T-cell (primary cell): ENCODE data around the gene MAP1B. TPM values are rescaled to one million over a fixed set of nuclear protein-coding genes. Genes with fewer than 3 reads are reported as not detected.
"Not testable (repeated sequence)": the region's sequence is repeated elsewhere in the genome, so short reads cannot be mapped to it uniquely, and the experiment has no call there.

Experiments
- ATAC-seq, 4 experiments: fragments of 200-7000 bp in 3 of 4; fragments of 150-1000 bp in 1 of 4; cut with Tn5 transposase; replicated peaks in 1 of 4; 1 replicate in 3 of 4; 2 replicates in 1 of 4; pipeline ENCODE4 v1.10.0; 2021; ENCODE audit warnings: moderate library complexity in 3 of 4, mild to moderate bottlenecking in 2 of 4, moderate number of reproducible peaks in 1 of 4
- CTCF ChIA-PET, 2 donors: fragments of 300-600 bp; sonication (Branson Sonifier 250); formaldehyde crosslinking; loops; one replicate each; lab custom pipeline; 2022; ENCODE audit warnings: antibody characterized with exemption in 2 of 2; lab: Charles Lee
- POLR2A ChIA-PET, 2 donors: fragments of 300-600 bp; sonication (Branson Sonifier 250); formaldehyde crosslinking; loops; one replicate each; lab custom pipeline; 2022; ENCODE audit warnings: antibody characterized with exemption in 2 of 2; lab: Charles Lee
- DNase-seq, 35 experiments: peaks; one replicate each; pipeline versions ENCODE4 v3.0.0 to v3.0.0-alpha.2; 2013 to 2023
- H3K27ac ChIP-seq: one replicate; pipeline ENCODE4 v1.5.1; 2013; ENCODE audit warnings: low read length
- H3K27me3 ChIP-seq, 2 experiments: replicated peaks in 1 of 2; 1 replicate in 1 of 2; 2 replicates in 1 of 2; pipeline versions ENCODE4 v1.6.1 to v1.7.0; 2013; ENCODE audit warnings: low read length in 1 of 2, mixed read lengths in 1 of 2; ENCODE audit not compliant: control insufficient read depth in 2 of 2, insufficient read depth in 2 of 2; ENCODE audit errors: extremely low read depth in 1 of 2
- H3K36me3 ChIP-seq, 2 donors: 1 replicate in 1 of 2; 2 replicates in 1 of 2; pipeline versions ENCODE4 v1.6.1 to v1.7.0; 2013; ENCODE audit warnings: low read length in 1 of 2; ENCODE audit not compliant: control insufficient read depth in 2 of 2, insufficient read depth in 1 of 2; ENCODE audit errors: extremely low read depth in 1 of 2
- H3K4me1 ChIP-seq, 2 experiments: 1 replicate in 1 of 2; 2 replicates in 1 of 2; pipeline versions ENCODE4 v1.6.1 to v1.7.0; 2013; ENCODE audit warnings: low read length in 2 of 2, mixed read lengths in 1 of 2; ENCODE audit not compliant: insufficient read depth in 2 of 2, control insufficient read depth in 1 of 2; ENCODE audit errors: extremely low read depth in 1 of 2
- H3K4me3 ChIP-seq, 2 donors: 1 replicate in 1 of 2; 2 replicates in 1 of 2; pipeline versions ENCODE4 v1.5.1 to v1.7.0; 2013; ENCODE audit warnings: mild to moderate bottlenecking in 2 of 2, low read length in 1 of 2, moderate library complexity in 1 of 2; ENCODE audit not compliant: control insufficient read depth in 1 of 2; ENCODE audit errors: extremely low read depth in 1 of 2
- H3K9me3 ChIP-seq: 2 replicates; pipeline ENCODE4 v1.7.0; 2013
- H3K27ac Mint-ChIP-seq, 2 donors: one replicate each; pipeline ENCODE4 v1.8.0; 2020 to 2021; ENCODE audit warnings: mild to moderate bottlenecking in 2 of 2, mixed read lengths in 2 of 2
- H3K27me3 Mint-ChIP-seq, 2 donors: one replicate each; pipeline ENCODE4 v1.8.0; 2021 to 2022; ENCODE audit warnings: mixed read lengths in 2 of 2
- H3K36me3 Mint-ChIP-seq: one replicate; pipeline ENCODE4 v1.8.0; 2021; ENCODE audit warnings: mixed read lengths
- H3K4me1 Mint-ChIP-seq, 3 donors: one replicate each; pipeline ENCODE4 v1.8.0; 2020 to 2022; ENCODE audit warnings: mixed read lengths in 3 of 3, mild to moderate bottlenecking in 1 of 3
- H3K4me3 Mint-ChIP-seq, 3 donors: one replicate each; pipeline ENCODE4 v1.8.0; 2020 to 2022; ENCODE audit warnings: mild to moderate bottlenecking in 3 of 3, mixed read lengths in 3 of 3, moderate library complexity in 3 of 3
- H3K9me3 Mint-ChIP-seq, 3 donors: one replicate each; pipeline ENCODE4 v1.8.0; 2020 to 2022; ENCODE audit warnings: mixed read lengths in 3 of 3
- WGBS: methylation state at CpG from one replicate; pipeline ENCODE4 v1.1.5; 2013; ENCODE audit warnings: missing lambda C conversion rate; ENCODE audit not compliant: insufficient coverage; 5-methylcytosine and 5-hydroxymethylcytosine counted together
- total RNA-seq, 35 experiments: library from RNA in 6 of 35; stranded (reverse) in 6 of 35; fragments of 120-200 nt in 1 of 35; gene quantifications; one replicate each; pipeline versions ENCODE4 v1.2.1 to v1.2.4 and lab custom pipeline; 2013 to 2026

MAP1B gene
- total RNA-seq, 5 donors from 2014 or later (not counting 1 experiment from before 2014, with no cell fraction given) = 0.33 to 0.98 (median 0.47) TPM; not detected in 2

- H3K9me3 Mint-ChIP-seq = no peaks in the 10 kb centered on the region
- no peak for ATAC-seq
- H3K27ac Mint-ChIP-seq = no peak overlapping the region
- H3K27me3 Mint-ChIP-seq = peaks cover 15 to 36% of the 10 kb centered on the region in 2 donors
- Histone ChIP-seq H3K27ac (no peak overlapping the region), H3K9me3 (no peaks in the 10 kb centered on the region), H3K4me3 (no peak overlapping the region), H3K27me3 (peaks cover 0 to 13% of the 10 kb centered on the region in 2 experiments), H3K36me3 (no peaks in the 10 kb centered on the region), H3K4me1 (no peaks in the 10 kb centered on the region)
- ChIA-PET CTCF (no interaction called here), POLR2A (no interaction called here)
- no peaks in the 10 kb centered on the region for H3K4me1 Mint-ChIP-seq
- DNase-seq = no peak
- 70% methylated on average over 2 of the region's 3 CpGs for whole genome bisulfite sequencing
- no peaks in the 10 kb centered on the region for H3K36me3 Mint-ChIP-seq
- no peak overlapping the region for H3K4me3 Mint-ChIP-seq
Observed at GRCh38 chr5:72077390-72077789, 29.9 kb upstream of the MAP1B start.

- peaks cover 26 to 43% of the 10 kb centered on the region in 2 donors for H3K27me3 Mint-ChIP-seq
- H3K9me3 ChIP-seq = no peaks in the 10 kb centered on the region
- H3K4me1 Mint-ChIP-seq = no peaks in the 10 kb centered on the region
- H3K4me3 Mint-ChIP-seq = no peak overlapping the region
- peaks cover 0 to 13% of the 10 kb centered on the region in 2 experiments for H3K27me3 ChIP-seq
- H3K4me3 ChIP-seq = no peak overlapping the region
- no peak overlapping the region for H3K27ac Mint-ChIP-seq
- CTCF ChIA-PET = no interaction called here
- H3K27ac ChIP-seq = no peak overlapping the region
- no peaks in the 10 kb centered on the region for H3K36me3 ChIP-seq
- 32% methylated on average over 5 of the region's 7 CpGs for WGBS
- H3K36me3 Mint-ChIP-seq = no peaks in the 10 kb centered on the region
- ATAC-seq (no peak), DNase-seq (no peak)
- POLR2A ChIA-PET = no interaction called here
- H3K4me1 ChIP-seq = no peaks in the 10 kb centered on the region
- no peaks in the 10 kb centered on the region for H3K9me3 Mint-ChIP-seq
Observed at GRCh38 chr5:72079288-72079687, 28.0 kb upstream of the MAP1B start.

- Histone ChIP-seq H3K4me1 (no peaks in the 10 kb centered on the region), H3K36me3 (no peaks in the 10 kb centered on the region), H3K9me3 (no peaks in the 10 kb centered on the region), H3K27ac (no peak overlapping the region), H3K4me3 (no peak overlapping the region), H3K27me3 (peaks cover 0 to 17% of the 10 kb centered on the region in 2 experiments)
- no peaks in the 10 kb centered on the region for H3K9me3 Mint-ChIP-seq
- H3K36me3 Mint-ChIP-seq = no peaks in the 10 kb centered on the region
- no peak for DNase-seq
- no CpG with 5 or more reads among the region's 1 CpG for WGBS
- ATAC-seq = no peak
- no peak overlapping the region for H3K4me3 Mint-ChIP-seq
- H3K27ac Mint-ChIP-seq = no peak overlapping the region
- no peaks in the 10 kb centered on the region for H3K4me1 Mint-ChIP-seq
- H3K27me3 Mint-ChIP-seq = peaks cover 32 to 49% of the 10 kb centered on the region in 2 donors
- ChIA-PET CTCF (no interaction called here), POLR2A (no interaction called here)
Observed at GRCh38 chr5:72082048-72082447, 25.2 kb upstream of the MAP1B start.

- Mint-ChIP-seq H3K27me3 (peaks cover 23 to 42% of the 10 kb centered on the region in 2 donors), H3K4me1 (no peaks in the 10 kb centered on the region), H3K27ac (no peak overlapping the region), H3K36me3 (no peaks in the 10 kb centered on the region), H3K4me3 (no peak overlapping the region), H3K9me3 (no peaks in the 10 kb centered on the region)
- Histone ChIP-seq H3K27me3 (peaks cover 0 to 14% of the 10 kb centered on the region in 2 experiments), H3K9me3 (no peaks in the 10 kb centered on the region), H3K4me3 (no peak overlapping the region), H3K27ac (no peak overlapping the region), H3K36me3 (no peaks in the 10 kb centered on the region), H3K4me1 (no peaks in the 10 kb centered on the region)
- no peak for ATAC-seq
- ChIA-PET CTCF (no interaction called here), POLR2A (no interaction called here)
- DNase-seq = no peak
- WGBS = 95% methylated on average over 4 of the region's 4 CpGs
Observed at GRCh38 chr5:72084876-72085275, 22.4 kb upstream of the MAP1B start.

- Histone ChIP-seq H3K4me1 (no peaks in the 10 kb centered on the region), H3K36me3 (no peaks in the 10 kb centered on the region), H3K4me3 (no peak overlapping the region), H3K9me3 (no peaks in the 10 kb centered on the region), H3K27ac (no peak overlapping the region), H3K27me3 (peaks cover 0 to 12% of the 10 kb centered on the region in 2 experiments)
- H3K9me3 Mint-ChIP-seq = no peaks in the 10 kb centered on the region
- ChIA-PET CTCF (no interaction called here), POLR2A (no interaction called here)
- ATAC-seq (no peak), DNase-seq (no peak)
- H3K4me1 Mint-ChIP-seq = no peaks in the 10 kb centered on the region
- no peaks in the 10 kb centered on the region for H3K36me3 Mint-ChIP-seq
- no peak overlapping the region for H3K27ac Mint-ChIP-seq
- H3K27me3 Mint-ChIP-seq = peaks cover 23 to 38% of the 10 kb centered on the region in 2 donors
- no peak overlapping the region for H3K4me3 Mint-ChIP-seq
- WGBS = no CpG with 5 or more reads among the region's 2 CpGs
Observed at GRCh38 chr5:72085319-72085718, 22.0 kb upstream of the MAP1B start.

- ATAC-seq, H3K36me3 ChIP-seq, H3K36me3 Mint-ChIP-seq, H3K4me1 ChIP-seq, H3K4me1 Mint-ChIP-seq, H3K9me3 Mint-ChIP-seq, POLR2A ChIA-PET, H3K27me3 ChIP-seq, H3K4me3 Mint-ChIP-seq, H3K9me3 ChIP-seq, H3K27ac ChIP-seq, H3K27ac Mint-ChIP-seq, H3K4me3 ChIP-seq, DNase-seq: not testable (repeated sequence)
- peaks cover 12 to 20% of the 10 kb centered on the region in 2 donors for H3K27me3 Mint-ChIP-seq
- CTCF ChIA-PET = interaction anchor here in 1 of 2 donors (0.6 kb wide), 1 partner anchor 1079 kb away, joined by 3 read pairs; no protein-coding TSS in a partner anchor
- WGBS = no CpG with 5 or more reads among the region's 8 CpGs
Observed at GRCh38 chr5:72089713-72090112, 17.6 kb upstream of the MAP1B start.

- Histone ChIP-seq H3K27ac (no peak overlapping the region), H3K4me3 (no peak overlapping the region), H3K36me3 (no peaks in the 10 kb centered on the region), H3K9me3 (no peaks in the 10 kb centered on the region), H3K27me3 (peaks cover 2 to 12% of the 10 kb centered on the region in 2 experiments), H3K4me1 (no peaks in the 10 kb centered on the region)
- 40% methylated on average over 1 of the region's 1 CpG for WGBS
- H3K27ac Mint-ChIP-seq = no peak overlapping the region
- peaks cover 13 to 24% of the 10 kb centered on the region in 2 donors for H3K27me3 Mint-ChIP-seq
- ChIA-PET CTCF (no interaction called here), POLR2A (no interaction called here)
- no peak for DNase-seq
- no peak for ATAC-seq
- no peak overlapping the region for H3K4me3 Mint-ChIP-seq
- H3K36me3 Mint-ChIP-seq = no peaks in the 10 kb centered on the region
- H3K9me3 Mint-ChIP-seq = no peaks in the 10 kb centered on the region
- no peaks in the 10 kb centered on the region for H3K4me1 Mint-ChIP-seq
Observed at GRCh38 chr5:72092074-72092473, 15.2 kb upstream of the MAP1B start.
